Body of pancreas (tissue), 4 donors: ENCODE results near the gene PKM. TPM values are rescaled to one million over a fixed set of nuclear protein-coding genes. Genes with fewer than 3 reads are reported as not detected.

Experiments used
- ATAC-seq: fragments of 150-250 bp; one replicate; pipeline ENCODE4 v1.9.1; 2016
- DNase-seq, 4 donors: peaks; one replicate each; pipeline ENCODE4 v3.0.0-alpha.2; 2019
- H3K27ac ChIP-seq, 4 donors: fragments of 200-600 bp; sonication (generic); 1 replicate in 3 of 4; 2 replicates in 1 of 4; pipeline versions ENCODE4 v1.5.1 to v1.6.1; 2016 to 2019; ENCODE audit warnings: mild to moderate bottlenecking in 1 of 4, mixed read lengths in 1 of 4, moderate library complexity in 1 of 4
- H3K27me3 ChIP-seq, 2 donors: fragments of 200-600 bp; sonication (generic); one replicate each; pipeline ENCODE4 v1.6.0; 2016; ENCODE audit warnings: mild to moderate bottlenecking in 1 of 2
- H3K36me3 ChIP-seq, 2 donors: fragments of 200-600 bp; sonication (generic); replicated peaks in 1 of 2; 2 replicates each; pipeline ENCODE4 v1.5.1; 2016; ENCODE audit warnings: low read depth in 2 of 2; ENCODE audit not compliant: insufficient read depth in 1 of 2
- H3K4me1 ChIP-seq: fragments of 200-600 bp; sonication (generic); one replicate; pipeline ENCODE4 v1.6.0; 2016
- H3K4me3 ChIP-seq, 2 donors: fragments of 200-600 bp; sonication (generic); 1 replicate in 1 of 2; 2 replicates in 1 of 2; pipeline ENCODE4 v1.5.1; 2016 to 2019
- H3K9me3 ChIP-seq, 3 donors: fragments of 200-600 bp; sonication (generic); 1 replicate in 2 of 3; 2 replicates in 1 of 3; pipeline ENCODE4 v1.5.1; 2016
- CTCF ChIP-seq, 7 experiments: fragments of 450-650 bp in 4 of 7; fragments of 200-600 bp in 3 of 7; sonication (generic) in 3 of 7; IDR thresholded peaks; one replicate each; pipeline ENCODE4 v1.5.1; 2016 to 2019; ENCODE audit warnings: antibody characterized with exemption in 7 of 7
- POLR2A ChIP-seq, 3 donors: fragments of 450-650 bp; IDR thresholded peaks; one replicate each; pipeline ENCODE4 v1.6.1; 2016; ENCODE audit warnings: antibody characterized with exemption in 3 of 3, mild to moderate bottlenecking in 2 of 3
- WGBS, 2 donors: methylation state at CpG; one replicate each; pipeline ENCODE4 v1.1.5; 2017; 5-methylcytosine and 5-hydroxymethylcytosine counted together
- intact Hi-C: fragments of 100-400 bp; cut with DNase I; formaldehyde crosslinking; loops from one replicate; pipeline ENCODE4 v1.15.1; 2023
- total RNA-seq, 2 donors: library from RNA; depleted of rRNA; stranded (reverse); fragments of >200 nt; gene quantifications; one replicate each; pipeline ENCODE4 v1.1.0, GENCODE V29; 2016

The PKM gene
- total RNA-seq, 2 donors from 2014 or later, result 96.9 to 105 TPM

GRCh38 chr15:72198356-72199204 lies 32.4 kb downstream of the PKM start:
- no peak for TF ChIP-seq POLR2A (IDR thresholded peaks at IDR 0.05)
- TF ChIP-seq CTCF (IDR thresholded peaks at IDR 0.05), result no peak
- H3K9me3 ChIP-seq, result no peaks in the 10 kb centered on the region
- H3K36me3 ChIP-seq, result peaks cover 0 to 22% of the 10 kb centered on the region in 2 donors
- H3K4me3 ChIP-seq, result no peak overlapping the region
- peaks cover 0 to 6% of the 10 kb centered on the region in 2 donors for H3K27me3 ChIP-seq
- intact Hi-C loops, result no loop called here
- ATAC-seq, result no peak
- no peak overlapping the region for H3K27ac ChIP-seq
- no peak for DNase-seq
- WGBS, 2 donors, result 69 to 71% methylated on average over 8 to 11 of the region's 11 CpGs
- peaks cover 7% of the 10 kb centered on the region for H3K4me1 ChIP-seq

- Histone ChIP-seq H3K27ac (no peak within 1 kb of the TSS), H3K4me1 (peaks cover 7% of the 10 kb centered on the region), H3K4me3 (no peak within 1 kb of the TSS), H3K9me3 (no peaks in the 10 kb centered on the region), H3K36me3 (peaks cover 0 to 14% of the 10 kb centered on the region in 2 donors), H3K27me3 (peaks cover 0 to 6% of the 10 kb centered on the region in 2 donors)
- peak in 2 of 4 donors; percentile 22 to 30 for DNase-seq
- intact Hi-C loops, result no loop called here
- peak; percentile 53 for ATAC-seq
- 15 to 55% methylated on average over 18 to 78 of the region's 83 CpGs for WGBS, 2 donors
- TF ChIP-seq POLR2A (IDR thresholded peaks at IDR 0.05) (no peak), CTCF (IDR thresholded peaks at IDR 0.05) (no peak)
These were observed 33.3 kb downstream of the PKM start, which contains the start of gene GRAMD2A for GRCh38 chr15:72197460-72198355. Gene GRAMD2A (minus strand): TSS chr15:72197787.

GRCh38 chr15:72197041-72197459 lies 33.9 kb downstream of the PKM start:
- H3K4me1 ChIP-seq, result peaks cover 7% of the 10 kb centered on the region
- no peak overlapping the region for H3K27ac ChIP-seq
- H3K9me3 ChIP-seq, result no peaks in the 10 kb centered on the region
- H3K27me3 ChIP-seq, result peaks cover 0 to 6% of the 10 kb centered on the region in 2 donors
- H3K4me3 ChIP-seq, result no peak overlapping the region
- H3K36me3 ChIP-seq, result peaks cover 0 to 12% of the 10 kb centered on the region in 2 donors
- no peak for TF ChIP-seq CTCF (IDR thresholded peaks at IDR 0.05)
- no peak for TF ChIP-seq POLR2A (IDR thresholded peaks at IDR 0.05)
- ATAC-seq (no peak), DNase-seq (no peak)
- 6 to 14% methylated on average over 9 to 29 of the region's 35 CpGs for WGBS, 2 donors
- intact Hi-C loops, result no loop called here

- H3K4me1 ChIP-seq, result peaks cover 7% of the 10 kb centered on the region
- H3K4me3 ChIP-seq, result no peak overlapping the region
- no peak for ATAC-seq
- intact Hi-C loops, result no loop called here
- 65 to 77% methylated on average over 9 to 13 of the region's 13 CpGs for whole genome bisulfite sequencing, 2 donors
- H3K36me3 ChIP-seq, result peaks cover 0 to 9% of the 10 kb centered on the region in 2 donors
- H3K9me3 ChIP-seq, result no peaks in the 10 kb centered on the region
- H3K27ac ChIP-seq, result no peak overlapping the region
- DNase-seq, result no peak
- peaks cover 0 to 6% of the 10 kb centered on the region in 2 donors for H3K27me3 ChIP-seq
- TF ChIP-seq POLR2A (IDR thresholded peaks at IDR 0.05) (no peak), CTCF (IDR thresholded peaks at IDR 0.05) (no peak)
These were observed 34.5 kb downstream of the PKM start for GRCh38 chr15:72196409-72197040.
